Ascending aorta (tissue), 2 donors: Measurements from ENCODE around the gene CRACDL. TPM values are rescaled to one million over a fixed set of nuclear protein-coding genes. Genes with fewer than 3 reads are reported as not detected.
A peak's percentile ranks its signal among the peaks of the same experiment; 100 is the strongest.

Source experiments
- DNase-seq, 2 donors: peaks; one replicate each; pipeline ENCODE4 v3.0.0-alpha.2; 2019; ENCODE audit warnings: low spot score in 2 of 2
- H3K27ac ChIP-seq, 2 donors: fragments of 200-600 bp; sonication (generic); one replicate each; pipeline ENCODE4 v1.5.1; 2016 to 2017; ENCODE audit warnings: mild to moderate bottlenecking in 1 of 2
- H3K27me3 ChIP-seq: fragments of 200-600 bp; sonication (generic); one replicate; pipeline ENCODE4 v1.5.1; 2017
- H3K36me3 ChIP-seq, 2 donors: fragments of 200-600 bp; sonication (generic); one replicate each; pipeline ENCODE4 v1.5.1; 2016
- H3K4me1 ChIP-seq, 2 donors: fragments of 200-600 bp; sonication (generic); one replicate each; pipeline ENCODE4 v1.5.1; 2016 to 2017; ENCODE audit warnings: mild to moderate bottlenecking in 1 of 2
- H3K4me3 ChIP-seq, 2 donors: fragments of 200-600 bp; sonication (generic); one replicate each; pipeline ENCODE4 v1.5.1; 2016 to 2017; ENCODE audit warnings: mild to moderate bottlenecking in 1 of 2
- H3K9me3 ChIP-seq, 2 donors: fragments of 200-600 bp; sonication (generic); one replicate each; pipeline ENCODE4 v1.5.1; 2016
- intact Hi-C: fragments of 100-400 bp; cut with DNase I; formaldehyde crosslinking; loops from one replicate; pipeline ENCODE4 v1.15.1; 2023
- total RNA-seq: library from RNA; depleted of rRNA; stranded (reverse); fragments of >200 nt; gene quantifications from one replicate; pipeline ENCODE4 v1.1.0, GENCODE V29; 2016
- TF ChIP-seq, protein P1 (sequence below), 3 experiments: fragments of 200-600 bp in 2 of 3; fragments of 450-650 bp in 1 of 3; sonication (generic) in 2 of 3; IDR thresholded peaks; one replicate each; pipeline ENCODE4 v1.5.1; 2016 to 2019; ENCODE audit warnings: antibody characterized with exemption in 3 of 3, mild to moderate bottlenecking in 1 of 3, moderate library complexity in 1 of 3

CRACDL gene
- total RNA-seq, 1 donor from 2014 or later = 51.9 TPM

DNA sequence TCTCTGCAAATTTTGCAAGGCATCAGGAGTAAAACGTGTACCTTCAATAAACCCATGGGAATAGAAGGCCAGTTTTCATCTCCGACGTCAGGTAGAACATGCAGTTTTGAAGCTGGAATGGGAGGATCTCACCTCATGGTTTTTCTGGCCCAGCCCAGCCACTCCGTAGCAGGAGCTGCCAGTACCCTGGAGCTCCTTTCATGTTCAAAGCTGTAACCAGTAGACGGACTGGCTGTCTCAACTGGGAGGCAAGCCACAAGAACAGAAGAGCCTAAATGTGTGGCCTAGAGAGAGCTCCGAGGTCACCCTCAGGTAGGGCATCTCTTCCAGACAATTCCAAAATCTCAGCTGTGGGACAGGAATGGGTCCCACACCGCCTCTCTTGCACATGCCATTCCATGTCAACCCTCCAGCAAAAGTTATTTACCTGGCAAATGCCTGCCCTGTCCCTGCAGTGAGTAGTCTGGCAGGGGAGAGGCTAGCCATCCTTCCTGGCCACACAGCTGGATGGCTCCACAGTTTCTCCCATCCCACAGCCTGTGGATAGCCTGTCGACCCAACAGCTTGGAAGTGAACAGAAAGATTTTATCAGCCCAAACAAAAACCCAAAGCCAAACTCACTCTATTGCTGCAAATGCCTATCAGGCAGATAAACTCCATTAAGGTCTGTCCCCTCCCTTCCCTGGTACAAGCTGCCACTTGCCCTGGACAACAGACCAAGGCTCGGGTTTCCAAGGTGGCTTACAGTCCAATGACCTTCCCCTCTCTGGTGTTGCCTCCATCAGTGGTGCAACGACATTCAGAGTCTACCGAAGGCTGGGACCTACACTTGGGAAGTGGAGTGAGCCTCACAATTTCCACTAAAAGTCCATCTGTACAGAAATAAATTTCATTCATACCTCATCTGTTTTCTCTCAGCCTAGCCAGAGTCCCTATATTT is 27.8 kb downstream of the CRACDL start:
- no peak for DNase-seq
- Histone ChIP-seq H3K36me3 (no peaks in the 10 kb centered on the region), H3K9me3 (no peaks in the 10 kb centered on the region), H3K4me1 (peaks cover 0 to 13% of the 10 kb centered on the region in 2 donors), H3K27ac (no peak overlapping the region), H3K4me3 (no peak overlapping the region), H3K27me3 (no peaks in the 10 kb centered on the region)
- TF ChIP-seq, protein P1, sequence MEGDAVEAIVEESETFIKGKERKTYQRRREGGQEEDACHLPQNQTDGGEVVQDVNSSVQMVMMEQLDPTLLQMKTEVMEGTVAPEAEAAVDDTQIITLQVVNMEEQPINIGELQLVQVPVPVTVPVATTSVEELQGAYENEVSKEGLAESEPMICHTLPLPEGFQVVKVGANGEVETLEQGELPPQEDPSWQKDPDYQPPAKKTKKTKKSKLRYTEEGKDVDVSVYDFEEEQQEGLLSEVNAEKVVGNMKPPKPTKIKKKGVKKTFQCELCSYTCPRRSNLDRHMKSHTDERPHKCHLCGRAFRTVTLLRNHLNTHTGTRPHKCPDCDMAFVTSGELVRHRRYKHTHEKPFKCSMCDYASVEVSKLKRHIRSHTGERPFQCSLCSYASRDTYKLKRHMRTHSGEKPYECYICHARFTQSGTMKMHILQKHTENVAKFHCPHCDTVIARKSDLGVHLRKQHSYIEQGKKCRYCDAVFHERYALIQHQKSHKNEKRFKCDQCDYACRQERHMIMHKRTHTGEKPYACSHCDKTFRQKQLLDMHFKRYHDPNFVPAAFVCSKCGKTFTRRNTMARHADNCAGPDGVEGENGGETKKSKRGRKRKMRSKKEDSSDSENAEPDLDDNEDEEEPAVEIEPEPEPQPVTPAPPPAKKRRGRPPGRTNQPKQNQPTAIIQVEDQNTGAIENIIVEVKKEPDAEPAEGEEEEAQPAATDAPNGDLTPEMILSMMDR (IDR thresholded peaks at IDR 0.05) = no peak
- intact Hi-C loops = no loop called here

DNA sequence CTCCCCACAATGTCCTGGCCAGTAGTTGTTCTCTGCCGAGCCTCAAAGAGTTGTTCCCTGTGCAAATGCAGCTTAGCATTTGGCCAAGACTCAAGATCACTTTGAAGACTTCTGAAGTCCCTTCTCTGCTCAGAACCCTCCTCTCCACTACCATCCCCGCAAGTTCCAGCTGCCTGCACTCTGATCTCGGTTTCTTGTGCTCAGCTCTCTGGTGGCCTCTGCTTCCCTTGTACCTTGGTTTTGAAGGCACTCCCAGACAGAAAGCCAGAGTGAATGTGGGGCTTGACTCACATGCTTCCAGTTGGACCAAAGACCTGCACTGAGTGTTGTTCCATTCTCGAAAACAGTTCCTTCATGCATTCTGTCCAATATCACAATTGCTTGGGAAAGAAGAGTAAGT is 28.6 kb downstream of the CRACDL start:
- TF ChIP-seq, protein P1 (IDR thresholded peaks at IDR 0.05) = no peak
- Histone ChIP-seq H3K4me1 (peaks cover 0 to 12% of the 10 kb centered on the region in 2 donors), H3K27ac (no peak overlapping the region), H3K36me3 (no peaks in the 10 kb centered on the region), H3K9me3 (no peaks in the 10 kb centered on the region), H3K27me3 (no peaks in the 10 kb centered on the region), H3K4me3 (no peak overlapping the region)
- no peak for DNase-seq
- intact Hi-C loops = no loop called here

DNA sequence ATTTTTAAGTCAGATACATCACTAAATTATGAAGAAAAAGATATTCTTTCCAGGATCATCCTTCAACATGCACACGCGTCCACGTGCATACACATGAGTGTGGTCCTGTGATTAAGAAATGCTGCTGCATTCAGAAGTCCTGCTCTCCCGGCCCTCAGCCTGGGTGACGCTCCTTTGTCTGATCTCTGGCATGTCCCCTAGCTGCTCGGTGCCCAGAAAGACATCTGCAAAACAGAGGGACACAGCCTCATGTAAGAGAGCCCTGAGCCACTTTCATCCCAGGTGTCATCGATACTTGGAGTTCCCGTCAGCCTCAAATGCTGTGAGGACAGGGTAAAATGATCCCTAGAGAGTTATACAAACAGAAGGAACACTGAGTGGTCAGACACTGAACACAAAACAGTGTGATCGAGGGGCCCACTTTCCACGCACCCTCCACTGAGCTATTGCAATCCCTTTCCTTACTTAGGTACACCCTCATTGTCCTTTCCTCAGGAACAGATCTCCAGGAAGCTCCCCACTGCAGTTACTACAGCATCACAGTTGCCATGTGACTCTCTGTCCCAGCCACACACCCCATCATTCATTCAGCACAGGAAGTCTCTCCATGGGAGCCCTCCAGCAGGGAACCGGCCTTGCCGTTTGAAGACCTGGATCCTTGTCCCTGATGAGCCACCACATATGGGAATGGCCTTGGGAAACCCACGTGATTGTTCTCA is 32.1 kb downstream of the CRACDL start:
- peak in 1 of 2 donors; percentile 28 for DNase-seq
- intact Hi-C loops = no loop called here
- no peak overlapping the region for H3K4me3 ChIP-seq
- TF ChIP-seq, protein P1 (IDR thresholded peaks at IDR 0.05) = no peak
- no peaks in the 10 kb centered on the region for H3K9me3 ChIP-seq
- H3K27ac ChIP-seq = no peak overlapping the region
- H3K36me3 ChIP-seq = no peaks in the 10 kb centered on the region
- H3K27me3 ChIP-seq = no peaks in the 10 kb centered on the region
- H3K4me1 ChIP-seq = peaks cover 0 to 7% of the 10 kb centered on the region in 2 donors

DNA sequence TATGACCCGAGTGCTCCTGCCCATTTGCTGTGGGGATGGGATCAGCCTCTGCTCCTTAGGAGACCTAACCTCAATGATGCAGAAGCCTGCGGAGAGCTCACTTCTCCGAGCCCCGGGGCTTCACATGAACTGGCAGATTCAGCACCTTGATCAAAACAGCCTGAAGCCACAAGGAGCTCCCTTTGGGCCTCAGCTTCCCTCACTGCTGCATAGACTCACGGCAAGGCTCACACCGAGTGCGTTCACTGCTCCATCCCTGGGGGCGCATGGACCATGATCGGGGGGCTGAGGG is 33.0 kb downstream of the CRACDL start:
- intact Hi-C loops = no loop called here
- Histone ChIP-seq H3K27ac (no peak overlapping the region), H3K4me1 (no peaks in the 10 kb centered on the region), H3K9me3 (no peaks in the 10 kb centered on the region), H3K36me3 (no peaks in the 10 kb centered on the region), H3K27me3 (no peaks in the 10 kb centered on the region), H3K4me3 (no peak overlapping the region)
- TF ChIP-seq, protein P1 (IDR thresholded peaks at IDR 0.05) = no peak
- DNase-seq = peak in 1 of 2 donors; percentile 38

DNA sequence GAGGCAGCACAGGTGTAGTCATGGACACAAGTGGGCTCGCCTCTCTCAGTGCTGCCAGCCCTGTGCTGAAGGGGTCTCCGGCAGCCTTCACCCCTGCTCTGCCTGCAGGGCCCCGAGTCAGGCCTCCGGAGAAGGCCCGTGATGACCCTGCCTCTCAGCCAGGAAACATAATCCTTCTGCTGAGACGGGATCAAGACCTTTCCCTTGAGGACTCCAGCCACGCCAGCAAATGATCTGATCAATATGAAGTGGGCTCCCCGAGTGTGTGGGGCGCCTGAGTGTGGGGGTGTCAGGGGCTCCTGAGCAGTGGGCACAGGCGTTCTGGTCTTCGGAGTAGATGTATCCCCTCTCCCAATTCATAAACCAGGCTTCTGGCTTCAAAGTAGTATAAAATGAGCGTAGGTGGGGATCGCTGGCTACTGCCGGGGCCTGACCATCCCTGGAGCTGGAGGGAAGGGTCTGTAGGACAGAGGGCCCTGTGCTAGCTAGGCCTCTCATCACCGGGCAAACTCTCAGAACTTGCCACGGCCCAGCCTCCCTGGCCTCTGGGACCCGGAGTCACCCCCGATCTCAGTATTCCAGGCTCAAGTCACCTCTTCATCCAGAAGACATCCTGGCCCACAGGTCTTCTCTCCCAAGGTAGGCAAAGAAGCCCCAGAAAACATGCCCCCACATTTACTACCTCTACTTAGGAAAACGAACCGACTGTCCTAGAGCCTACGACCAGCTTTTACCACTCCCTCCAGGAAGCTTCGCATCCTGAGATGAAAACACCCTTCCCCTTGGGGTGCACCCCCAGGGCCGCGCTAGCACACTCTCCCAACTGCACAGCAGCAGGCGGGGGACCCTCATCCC is 33.6 kb downstream of the CRACDL start:
- TF ChIP-seq, protein P1 (IDR thresholded peaks at IDR 0.05) = no peak
- no peaks in the 10 kb centered on the region for H3K27me3 ChIP-seq
- peak in 1 of 2 donors; percentile 52 for DNase-seq
- H3K9me3 ChIP-seq = no peaks in the 10 kb centered on the region
- H3K4me3 ChIP-seq = no peak overlapping the region
- H3K27ac ChIP-seq = no peak overlapping the region
- no peaks in the 10 kb centered on the region for H3K4me1 ChIP-seq
- intact Hi-C loops = no loop called here
- H3K36me3 ChIP-seq = no peaks in the 10 kb centered on the region
